ENCODE measurements around the gene ST7L.

- TF ChIP-seq SMC3 (IDR thresholded peaks at IDR 0.05; ENCODE audit: borderline replicate concordance, low read length) (no peak), MYC (IDR thresholded peaks at IDR 0.05; ENCODE audit: insufficient read depth, insufficient read length, insufficient replicate concordance, low read length, severe bottlenecking) (no peak)
Measured at GRCh38 chr1:112557385-112557784, 61.6 kb downstream of the ST7L start.

Data from GM12878 (cell line).